HG02588 (cell line): ENCODE measurements around the gene PDCL3.

Experiments used
- ATAC-seq: cut with Tn5 transposase; IDR thresholded peaks from one replicate; pipeline ENCODE4 v1.9.1; 2021; ENCODE audit warnings: mild to moderate bottlenecking, moderate library complexity; ENCODE audit not compliant: unreplicated experiment

Gene PDCL3

DNA sequence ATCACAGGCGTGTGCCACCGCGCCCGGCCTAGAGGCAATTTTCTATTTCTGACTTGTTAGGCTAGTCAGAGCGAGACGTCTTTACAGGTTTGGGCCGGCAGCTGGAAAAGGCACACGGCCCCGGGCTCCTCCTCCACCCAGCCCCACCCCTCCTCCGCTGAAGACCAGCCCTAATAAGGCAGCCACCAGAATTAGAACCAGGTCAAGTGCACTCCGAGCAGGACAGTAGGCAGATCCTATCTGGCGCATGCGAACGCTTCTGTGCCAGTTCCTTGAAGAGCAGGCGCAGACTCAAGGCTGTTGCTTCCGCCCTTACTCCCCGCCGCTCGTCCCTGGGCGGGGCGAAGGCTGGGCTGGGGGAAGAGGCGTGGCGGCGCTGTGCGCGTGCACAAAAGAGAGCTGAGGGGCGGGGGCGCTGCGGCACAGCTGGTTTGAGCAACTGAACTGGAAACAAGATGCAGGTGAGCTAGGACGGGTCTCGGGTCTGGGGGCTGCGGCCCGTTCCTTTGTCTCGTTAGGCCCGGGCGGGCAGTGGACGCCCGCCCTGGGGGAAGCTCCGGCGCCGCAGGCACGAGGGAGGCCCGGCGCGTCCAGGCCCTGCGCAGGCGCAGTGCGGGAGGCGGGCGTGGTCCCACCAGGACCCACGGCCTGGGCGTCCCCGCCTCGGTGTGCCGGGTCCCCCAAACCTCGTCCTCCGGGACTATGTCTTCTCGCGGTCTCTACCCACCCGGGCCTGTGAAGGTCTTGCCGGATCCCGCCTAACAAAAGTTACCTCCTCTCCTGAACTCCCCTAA lies at the start of gene PDCL3:
Gene PDCL3 (plus strand): TSS at position 381 of the 794 bp plus-strand sequence. CDS start 75 bp downstream, at position 456.
- peak; percentile 92 for ATAC-seq

DNA sequence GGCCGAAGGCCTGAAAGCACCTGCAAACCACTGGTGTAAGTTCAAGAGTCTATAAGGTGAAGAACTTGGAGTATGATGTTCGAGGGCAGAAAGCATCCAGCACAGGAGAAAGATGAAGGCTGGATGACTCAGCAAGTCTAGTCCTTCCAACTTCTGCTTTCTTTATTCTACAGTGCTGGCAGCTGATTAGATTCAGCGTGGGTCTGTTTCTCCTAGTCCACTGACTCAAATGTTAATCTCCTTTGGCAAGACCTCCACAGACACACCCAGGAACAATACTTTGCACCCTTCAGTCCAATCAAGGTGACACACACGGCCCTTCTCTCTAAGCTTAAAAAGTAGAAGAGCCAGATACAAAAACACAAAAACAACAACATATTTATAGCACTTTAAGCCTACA lies 49.1 kb upstream of the PDCL3 start:
- ATAC-seq, result no peak

GRCh38 chr2:100517556-100517955 lies 45.2 kb upstream of the PDCL3 start:
- no peak for ATAC-seq

GRCh38 chr2:100518801-100519200 lies 44.0 kb upstream of the PDCL3 start:
- no peak for ATAC-seq

- ATAC-seq, result no peak
Observed at GRCh38 chr2:100520224-100520623, 42.6 kb upstream of the PDCL3 start.

- no peak for ATAC-seq
Observed at GRCh38 chr2:100522430-100522829, 40.4 kb upstream of the PDCL3 start.

- ATAC-seq, result no peak
Observed at GRCh38 chr2:100524331-100524730, 38.5 kb upstream of the PDCL3 start.

- ATAC-seq, result no peak
Observed at GRCh38 chr2:100526868-100527267, 35.9 kb upstream of the PDCL3 start.

DNA sequence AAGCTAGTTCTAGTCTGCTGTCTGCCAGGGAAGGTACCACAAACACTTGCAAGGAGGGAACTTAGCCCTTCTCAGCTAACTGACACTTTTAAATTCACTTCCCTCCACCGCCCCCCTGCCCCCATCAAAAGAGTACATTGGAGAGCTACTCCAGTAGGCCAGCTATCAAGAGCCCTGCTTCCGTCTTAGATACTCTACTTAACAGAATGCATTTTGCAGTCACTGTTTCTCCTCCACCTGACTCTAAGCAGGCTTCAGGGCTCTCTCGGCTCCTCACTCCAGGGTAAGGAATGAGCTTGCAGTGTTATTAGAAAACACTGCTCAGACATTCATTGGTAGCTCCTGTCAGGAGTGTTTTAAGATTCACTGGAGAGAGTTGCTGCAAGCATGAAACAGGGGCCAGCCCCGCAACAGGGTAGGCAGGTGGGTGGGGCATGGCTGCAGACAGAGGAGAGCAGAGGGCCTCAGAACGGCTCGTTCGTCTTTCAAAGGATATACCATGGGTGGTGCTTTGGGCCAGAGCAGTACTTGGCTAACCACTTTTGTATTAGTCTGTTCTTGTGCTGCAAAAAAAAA lies 35.3 kb upstream of the PDCL3 start:
- no peak for ATAC-seq

DNA sequence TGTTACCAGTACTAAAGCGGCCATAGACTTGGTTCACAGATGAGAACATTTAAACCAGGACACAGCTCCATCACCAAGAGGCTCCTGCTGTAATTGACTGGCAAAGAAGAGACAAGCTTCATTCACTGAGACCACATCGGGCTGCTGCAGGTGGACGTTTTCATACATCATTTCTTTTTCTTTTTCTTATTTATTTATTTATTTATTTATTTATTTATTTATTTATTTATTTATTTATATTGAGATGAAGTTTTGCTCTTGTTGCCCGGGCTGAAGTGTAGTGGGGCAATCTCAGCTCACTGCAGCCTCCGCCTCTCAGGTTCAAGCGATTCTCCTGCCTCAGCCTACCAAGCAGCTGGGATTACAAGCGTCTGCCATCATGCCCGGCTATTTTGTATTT lies 33.6 kb upstream of the PDCL3 start:
- ATAC-seq, result no peak

GRCh38 chr2:100529900-100530299 lies 32.9 kb upstream of the PDCL3 start:
- ATAC-seq, result no peak

- no peak for ATAC-seq
Observed at GRCh38 chr2:100535855-100536254, 26.9 kb upstream of the PDCL3 start.

- ATAC-seq, result no peak
Observed at GRCh38 chr2:100537918-100538317, 24.9 kb upstream of the PDCL3 start.

DNA sequence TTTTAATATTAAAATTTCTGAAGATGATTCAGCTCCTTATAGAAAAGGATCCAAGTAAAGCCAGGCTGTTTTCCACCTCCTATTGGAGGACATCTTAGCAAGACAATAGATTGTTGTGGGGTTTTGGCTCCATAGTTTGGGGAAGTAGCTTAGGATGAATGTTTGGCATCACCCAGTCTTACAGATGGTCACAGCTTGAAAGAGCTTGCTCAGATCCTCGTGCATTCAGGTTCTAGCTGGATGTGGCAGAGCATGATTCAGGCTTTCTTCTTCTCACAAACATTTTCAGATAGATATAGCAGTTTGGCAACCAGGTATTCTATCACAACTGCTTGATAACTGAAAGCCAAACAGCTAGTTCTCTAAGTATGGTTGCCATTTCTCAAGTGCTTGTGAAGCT lies 23.6 kb upstream of the PDCL3 start:
- no peak for ATAC-seq

DNA sequence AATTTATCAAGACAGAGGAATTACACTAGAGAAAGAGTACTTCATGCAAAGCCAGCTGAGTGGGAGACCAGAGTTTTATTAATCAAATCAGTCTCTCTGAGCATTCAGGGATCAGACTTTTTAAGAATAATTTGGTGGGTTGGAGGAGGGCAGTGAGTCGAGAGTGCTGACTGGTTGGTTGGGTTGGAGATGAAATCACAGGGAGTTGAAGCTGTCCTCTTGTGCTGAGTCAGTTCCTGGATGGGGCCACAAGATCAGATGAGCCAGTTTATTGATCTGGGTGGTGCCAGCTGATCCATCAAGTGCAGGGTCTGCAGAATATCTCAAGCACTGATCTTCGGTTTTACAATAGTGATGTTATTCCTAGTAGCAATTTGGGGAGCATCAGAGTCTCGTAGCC lies 21.4 kb upstream of the PDCL3 start:
- no peak for ATAC-seq

DNA sequence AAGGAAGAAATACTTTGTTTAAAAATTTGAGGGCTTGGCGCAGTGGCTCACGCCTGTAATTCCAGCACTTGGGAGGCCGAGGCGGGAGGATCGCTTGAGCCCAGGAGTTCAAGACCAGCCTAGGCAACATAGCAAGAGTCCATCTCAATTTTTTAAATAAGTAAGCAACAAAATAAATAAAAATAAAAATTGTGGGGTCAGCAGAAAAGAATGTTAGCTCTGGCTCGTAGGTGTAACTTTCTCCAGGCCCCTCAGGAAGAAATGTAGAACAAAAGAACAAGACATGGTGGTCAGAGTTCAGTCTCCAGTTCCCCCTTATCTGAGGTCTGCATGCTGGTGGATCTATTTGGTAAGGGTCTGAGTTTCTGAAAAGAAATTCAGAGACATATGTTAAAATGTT lies 20.4 kb upstream of the PDCL3 start:
- no peak for ATAC-seq

DNA sequence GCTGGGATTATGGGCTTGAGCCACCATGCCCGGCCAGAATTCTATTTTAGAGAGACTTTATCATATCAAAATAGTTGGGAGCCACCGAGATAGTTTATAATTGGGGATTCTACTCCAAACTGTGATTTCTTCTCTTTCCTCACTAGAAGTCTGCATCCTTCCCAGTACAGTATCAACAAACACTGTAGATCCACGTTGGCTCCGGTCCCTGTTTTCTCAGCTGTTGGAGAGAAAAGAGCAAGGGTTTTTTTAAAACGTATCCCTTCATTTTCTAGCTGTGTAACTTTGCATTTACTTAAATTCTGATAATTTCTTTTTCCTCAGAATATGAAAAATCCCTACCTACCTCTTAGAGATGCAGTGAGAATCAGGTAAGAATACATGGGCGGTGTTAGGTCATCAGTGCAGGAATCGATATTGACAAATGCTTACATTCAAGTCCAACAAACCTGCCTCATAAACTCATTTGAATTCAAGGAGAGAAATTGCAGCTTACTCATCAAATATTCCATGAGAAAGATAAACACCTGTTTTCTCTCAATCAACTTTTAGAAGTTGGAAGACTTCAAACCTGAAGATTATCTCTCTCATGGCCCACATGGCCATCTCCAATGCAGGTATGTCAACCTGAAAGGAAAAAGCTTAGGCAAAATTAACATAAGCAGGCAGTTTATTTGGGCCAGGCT lies 17.7 kb upstream of the PDCL3 start:
- no peak for ATAC-seq

DNA sequence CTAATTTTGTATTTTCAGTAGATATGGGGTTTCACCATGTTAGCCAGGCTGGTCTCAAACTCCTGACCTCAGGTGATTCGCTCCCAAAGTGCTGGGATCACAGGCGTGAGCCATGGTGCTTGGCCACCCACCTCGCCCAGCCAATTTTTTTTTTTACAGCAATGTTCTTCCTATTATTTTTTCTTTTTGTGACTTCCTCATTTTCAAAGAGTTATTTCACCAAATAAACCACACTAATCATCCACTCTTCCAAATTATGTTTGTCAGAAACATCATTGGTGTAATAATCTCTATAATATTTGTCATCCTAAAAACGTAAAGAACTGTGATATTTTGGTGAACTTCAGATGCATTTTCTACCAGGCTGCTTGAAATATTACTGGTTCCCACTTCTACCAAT lies 16.3 kb upstream of the PDCL3 start:
- no peak for ATAC-seq

DNA sequence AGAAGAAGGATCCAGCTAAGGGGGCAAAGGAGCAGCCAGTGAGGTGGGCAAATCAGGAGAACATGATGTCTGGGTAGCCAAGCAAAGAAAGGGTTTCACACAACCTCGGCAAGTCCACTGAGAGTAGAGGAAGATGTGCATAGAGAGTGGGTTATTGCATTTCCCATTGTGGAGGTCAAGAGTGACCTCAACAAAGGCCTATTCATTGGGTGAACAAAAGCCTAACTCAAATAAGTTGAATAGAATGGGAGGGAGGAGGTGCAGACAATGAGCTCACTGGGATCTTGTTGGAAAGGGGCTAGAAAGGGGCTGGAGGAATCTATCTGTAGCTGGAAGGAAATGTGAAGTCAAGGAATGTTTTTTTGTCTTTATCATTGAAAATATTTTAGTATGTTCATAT lies 14.0 kb upstream of the PDCL3 start:
- no peak for ATAC-seq

DNA sequence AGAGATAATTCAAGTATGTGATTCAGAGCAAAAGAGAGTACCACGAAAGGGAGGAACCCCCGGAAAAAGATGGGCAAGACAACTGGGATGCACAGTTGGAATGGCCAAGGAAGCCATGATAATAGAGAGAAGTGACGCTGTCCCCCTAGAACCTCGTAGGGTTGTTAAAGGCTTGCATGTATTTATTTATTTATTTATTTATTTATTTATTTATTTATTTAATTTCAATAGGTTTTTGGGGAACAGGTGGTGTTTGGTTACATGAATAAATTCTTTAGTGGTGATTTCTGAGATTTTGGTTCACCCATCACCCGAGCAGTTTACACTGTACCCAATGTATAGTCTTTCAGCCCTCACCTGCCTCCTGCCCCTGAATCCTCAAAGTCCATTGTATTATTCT lies 11.5 kb upstream of the PDCL3 start:
- ATAC-seq, result no peak

GRCh38 chr2:100554798-100555407 lies 7.9 kb upstream of the PDCL3 start:
- no peak for ATAC-seq

- ATAC-seq, result no peak
Observed at GRCh38 chr2:100556746-100557145, 6.0 kb upstream of the PDCL3 start.
